Panc1 (cell line): ENCODE data around the gene DOCK8.

Source experiments
- POLR2AphosphoS5 ChIP-seq: IDR thresholded peaks from 2 replicates; pipeline ENCODE4 v1.6.1; 2012; ENCODE audit warnings: mild to moderate bottlenecking, low read depth, low read length, moderate library complexity
- TF ChIP-seq, protein P1 (sequence below): fragments of 450-650 bp; IDR thresholded peaks from 2 replicates; pipeline ENCODE4 v1.5.1; 2017; ENCODE audit warnings: mild to moderate bottlenecking

GRCh38 chr9:370086-370485 is 155.4 kb downstream of the DOCK8 start:
- no peak for TF ChIP-seq POLR2AphosphoS5
- TF ChIP-seq, protein P1, sequence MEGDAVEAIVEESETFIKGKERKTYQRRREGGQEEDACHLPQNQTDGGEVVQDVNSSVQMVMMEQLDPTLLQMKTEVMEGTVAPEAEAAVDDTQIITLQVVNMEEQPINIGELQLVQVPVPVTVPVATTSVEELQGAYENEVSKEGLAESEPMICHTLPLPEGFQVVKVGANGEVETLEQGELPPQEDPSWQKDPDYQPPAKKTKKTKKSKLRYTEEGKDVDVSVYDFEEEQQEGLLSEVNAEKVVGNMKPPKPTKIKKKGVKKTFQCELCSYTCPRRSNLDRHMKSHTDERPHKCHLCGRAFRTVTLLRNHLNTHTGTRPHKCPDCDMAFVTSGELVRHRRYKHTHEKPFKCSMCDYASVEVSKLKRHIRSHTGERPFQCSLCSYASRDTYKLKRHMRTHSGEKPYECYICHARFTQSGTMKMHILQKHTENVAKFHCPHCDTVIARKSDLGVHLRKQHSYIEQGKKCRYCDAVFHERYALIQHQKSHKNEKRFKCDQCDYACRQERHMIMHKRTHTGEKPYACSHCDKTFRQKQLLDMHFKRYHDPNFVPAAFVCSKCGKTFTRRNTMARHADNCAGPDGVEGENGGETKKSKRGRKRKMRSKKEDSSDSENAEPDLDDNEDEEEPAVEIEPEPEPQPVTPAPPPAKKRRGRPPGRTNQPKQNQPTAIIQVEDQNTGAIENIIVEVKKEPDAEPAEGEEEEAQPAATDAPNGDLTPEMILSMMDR = no peak
